SW480 (cell line): ENCODE results near the gene DDX1.
"Not testable (repeated sequence)": the region's sequence is repeated elsewhere in the genome, so short reads cannot be mapped to it uniquely, and the experiment has no call there.

Experiments used
- DNase-seq: peaks from one replicate; pipeline ENCODE4 v3.0.0-alpha.2; 2016; ENCODE audit warnings: low spot score

DDX1 gene

GRCh38 chr2:15616850-15617777 lies 25.4 kb downstream of the DDX1 start:
- DNase-seq, result no peak

- DNase-seq, result no peak
These were observed 26.2 kb downstream of the DDX1 start for GRCh38 chr2:15617778-15618448.

DNA sequence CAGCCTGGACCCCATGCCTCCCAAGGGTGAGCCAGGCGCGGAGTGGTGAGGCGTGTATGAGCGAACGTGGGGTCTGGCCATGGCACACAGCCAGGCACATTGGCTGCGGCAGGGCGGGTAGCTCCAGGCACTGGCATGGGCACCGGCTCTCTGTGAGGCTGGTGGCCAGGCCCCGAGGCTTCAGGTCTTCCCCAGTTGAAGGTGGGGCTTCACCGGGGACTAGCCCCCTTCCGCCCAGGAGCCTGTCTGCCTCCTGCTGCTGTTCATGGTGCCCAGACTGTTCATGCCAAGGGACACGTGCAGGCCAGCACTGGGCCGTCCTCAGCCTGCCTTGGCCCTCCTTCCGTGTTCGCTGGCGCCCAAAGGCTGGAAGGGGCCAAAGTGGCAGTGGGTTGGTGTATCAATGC lies 26.8 kb downstream of the DDX1 start:
- no peak for DNase-seq

DNA sequence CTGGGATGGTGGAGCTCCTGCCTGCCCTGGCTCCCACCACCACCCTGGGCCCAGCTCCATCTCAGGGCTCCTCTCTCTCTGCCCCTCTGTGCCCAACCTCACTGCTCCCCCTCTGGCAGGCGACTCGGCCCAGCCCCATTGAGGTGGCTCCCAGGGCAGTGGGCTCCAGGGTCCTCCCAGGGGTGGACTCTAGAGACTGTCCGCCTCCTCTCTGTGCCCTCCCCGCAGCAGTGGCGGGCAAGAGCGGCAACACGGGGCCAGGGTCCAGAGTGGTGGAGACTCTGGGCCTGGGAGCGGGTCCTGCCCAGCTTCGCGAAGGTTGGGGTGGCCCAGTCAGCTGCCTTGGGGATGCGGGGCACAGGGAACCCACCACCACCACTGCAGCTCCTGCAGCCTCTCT lies 27.4 kb downstream of the DDX1 start:
- no peak for DNase-seq

- DNase-seq, result no peak
These were observed 27.8 kb downstream of the DDX1 start for GRCh38 chr2:15619510-15619909.

GRCh38 chr2:15619938-15620337 lies 28.3 kb downstream of the DDX1 start:
- no peak for DNase-seq

DNA sequence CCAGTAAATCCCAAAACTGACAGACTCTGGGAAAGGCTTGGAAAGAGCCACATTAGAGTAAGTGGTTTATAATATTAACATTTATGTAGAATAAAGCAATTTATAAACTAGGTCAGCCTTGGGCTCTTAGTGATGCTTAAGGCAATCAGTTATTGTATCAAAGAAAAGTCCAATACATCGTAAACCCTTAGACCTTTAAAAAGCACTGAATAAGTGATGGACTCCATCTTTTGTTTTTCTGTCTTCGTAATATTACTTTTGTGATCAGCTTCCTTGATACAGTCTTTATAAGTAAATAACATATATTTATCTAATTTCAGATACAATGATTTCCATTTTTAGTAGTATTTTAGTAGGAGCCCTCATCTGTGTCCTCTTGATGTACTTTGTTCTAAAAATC lies 28.7 kb downstream of the DDX1 start:
- no peak for DNase-seq

DNA sequence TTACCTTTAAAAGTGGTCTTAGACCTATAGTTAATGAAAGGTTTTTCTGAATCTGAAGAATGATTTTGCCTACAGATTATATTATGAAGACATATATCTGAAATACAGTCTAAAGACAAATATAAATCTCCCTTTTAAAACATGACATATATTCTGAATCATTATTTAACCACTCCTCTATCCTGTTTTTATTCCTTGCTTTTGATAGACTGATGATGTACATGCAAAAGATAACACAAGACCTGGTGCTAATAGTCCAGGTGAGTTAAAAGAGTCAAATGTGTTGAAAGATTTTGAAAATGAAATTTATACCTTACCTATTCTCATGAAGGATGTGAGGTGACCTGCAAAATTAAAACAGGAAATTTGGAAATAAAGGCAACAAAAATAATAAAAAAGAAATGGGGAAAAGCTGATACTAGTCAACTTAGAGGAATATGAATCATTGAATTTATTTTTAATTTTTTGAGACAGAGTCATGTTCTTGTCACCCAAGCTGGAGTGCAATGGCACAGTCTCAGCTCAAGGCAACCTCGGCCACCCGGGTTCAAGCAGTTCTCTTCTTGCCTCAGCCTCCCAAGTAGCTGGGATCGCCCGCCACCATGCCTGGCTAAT lies 29.3 kb downstream of the DDX1 start:
- DNase-seq, result no peak

- DNase-seq, result not testable (repeated sequence)
These were observed 29.8 kb downstream of the DDX1 start for GRCh38 chr2:15621472-15621870.

DNA sequence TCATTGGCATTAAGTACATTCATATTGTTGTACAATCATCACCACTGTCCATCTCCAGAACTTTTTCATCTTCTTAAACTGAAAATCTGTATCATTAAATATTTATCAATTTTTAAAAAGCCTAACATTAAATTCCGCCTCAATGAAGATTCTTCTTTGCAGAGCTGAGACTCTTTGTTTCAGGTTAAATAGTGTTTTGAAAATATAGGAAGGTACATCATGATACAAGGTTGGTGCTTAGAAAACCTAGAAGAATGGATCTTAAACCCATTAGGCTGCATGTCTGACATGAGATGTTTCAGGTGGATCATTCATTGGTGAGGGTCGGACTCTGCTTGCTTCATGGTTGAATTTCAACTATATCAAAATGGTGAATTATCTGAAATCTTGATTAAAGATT lies 30.5 kb downstream of the DDX1 start:
- DNase-seq, result no peak

- no peak for DNase-seq
These were observed 31.2 kb downstream of the DDX1 start for GRCh38 chr2:15622614-15623480.

GRCh38 chr2:15623481-15623796 lies 31.8 kb downstream of the DDX1 start:
- no peak for DNase-seq

GRCh38 chr2:15623898-15624541 lies 32.4 kb downstream of the DDX1 start:
- DNase-seq, result no peak

DNA sequence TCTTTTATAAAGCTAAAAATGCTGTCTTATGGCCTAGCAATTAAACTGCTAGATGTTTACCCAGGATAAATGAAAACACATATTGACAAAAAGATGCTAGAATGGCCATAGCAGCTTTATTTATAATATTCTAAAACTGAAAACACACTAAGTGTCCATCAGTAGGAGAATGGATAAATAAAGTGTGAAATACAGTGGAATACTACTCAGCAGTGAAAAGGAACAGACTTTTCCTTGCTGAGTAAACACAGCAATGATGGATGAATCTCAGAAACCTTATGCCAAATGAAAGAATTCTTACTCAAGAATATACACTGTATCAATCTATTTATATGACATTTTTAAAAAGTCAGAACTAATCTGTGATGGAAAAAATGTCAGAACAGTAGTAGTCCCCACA lies 33.2 kb downstream of the DDX1 start:
- no peak for DNase-seq

DNA sequence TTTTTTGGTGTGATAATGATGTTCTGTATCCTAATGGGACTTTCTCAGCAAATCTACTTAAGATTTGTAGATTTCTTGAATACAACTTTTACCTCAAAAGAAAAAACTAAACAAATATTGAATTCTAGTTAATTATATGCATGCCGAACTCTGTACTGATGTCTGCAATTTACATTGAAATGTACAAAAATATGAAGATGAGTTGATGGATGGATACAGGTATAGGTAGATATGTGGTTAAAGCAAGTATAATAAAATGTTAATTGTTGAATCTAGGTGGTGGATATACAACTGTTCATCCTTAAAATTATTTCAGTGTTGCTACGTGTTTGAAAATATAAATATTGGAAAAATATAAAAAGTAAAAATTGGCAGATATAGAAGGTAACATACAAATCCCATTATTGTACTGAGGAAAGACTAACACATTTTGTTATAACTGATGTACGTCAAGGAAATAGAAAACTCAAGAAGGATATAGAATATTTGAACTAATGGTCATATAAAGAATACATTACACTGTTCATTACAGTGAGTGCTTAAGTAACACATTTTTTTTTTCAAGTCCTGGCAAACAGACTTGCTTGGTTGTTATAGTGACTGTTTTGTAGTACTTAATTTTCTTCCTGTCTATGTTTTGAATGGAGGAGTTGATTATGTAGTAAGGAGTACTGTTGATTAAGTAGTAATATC lies 33.8 kb downstream of the DDX1 start:
- DNase-seq, result no peak

DNA sequence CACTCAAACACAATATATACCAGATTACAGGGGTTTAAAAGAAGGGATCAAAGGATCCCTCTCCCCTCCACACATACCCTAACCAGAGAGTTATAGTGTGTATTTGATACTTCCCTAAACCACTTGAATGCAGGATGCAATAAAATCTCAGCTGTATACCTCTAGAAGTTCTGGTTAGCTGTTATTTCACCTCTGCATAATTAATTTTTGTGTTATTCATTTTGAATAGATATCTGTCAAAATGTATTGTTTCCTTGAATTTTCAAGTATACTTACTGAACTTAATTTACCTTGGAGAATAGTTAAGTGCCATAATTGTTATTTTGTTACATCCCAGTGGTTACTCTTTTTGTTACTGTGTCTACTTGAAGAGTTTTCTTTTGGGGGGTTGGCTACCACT lies 34.5 kb downstream of the DDX1 start:
- no peak for DNase-seq

DNA sequence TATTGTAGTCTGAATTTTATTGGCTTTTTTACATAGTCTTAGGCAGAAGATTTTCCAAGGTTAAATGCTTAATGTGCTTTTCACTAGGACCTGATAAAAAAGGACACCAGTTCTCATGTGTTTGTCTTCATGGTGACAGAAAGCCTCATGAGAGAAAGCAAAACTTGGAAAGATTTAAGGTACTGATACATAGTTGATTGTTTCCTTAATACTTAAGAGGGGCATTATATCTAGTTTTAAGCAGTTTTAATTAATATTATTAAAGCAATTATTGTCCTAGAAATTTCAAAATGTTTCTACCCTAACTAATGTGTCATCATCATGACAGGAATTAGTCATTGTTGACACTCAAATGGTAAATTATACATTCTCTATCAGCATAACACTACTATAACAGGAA lies 35.3 kb downstream of the DDX1 start:
- DNase-seq, result no peak

DNA sequence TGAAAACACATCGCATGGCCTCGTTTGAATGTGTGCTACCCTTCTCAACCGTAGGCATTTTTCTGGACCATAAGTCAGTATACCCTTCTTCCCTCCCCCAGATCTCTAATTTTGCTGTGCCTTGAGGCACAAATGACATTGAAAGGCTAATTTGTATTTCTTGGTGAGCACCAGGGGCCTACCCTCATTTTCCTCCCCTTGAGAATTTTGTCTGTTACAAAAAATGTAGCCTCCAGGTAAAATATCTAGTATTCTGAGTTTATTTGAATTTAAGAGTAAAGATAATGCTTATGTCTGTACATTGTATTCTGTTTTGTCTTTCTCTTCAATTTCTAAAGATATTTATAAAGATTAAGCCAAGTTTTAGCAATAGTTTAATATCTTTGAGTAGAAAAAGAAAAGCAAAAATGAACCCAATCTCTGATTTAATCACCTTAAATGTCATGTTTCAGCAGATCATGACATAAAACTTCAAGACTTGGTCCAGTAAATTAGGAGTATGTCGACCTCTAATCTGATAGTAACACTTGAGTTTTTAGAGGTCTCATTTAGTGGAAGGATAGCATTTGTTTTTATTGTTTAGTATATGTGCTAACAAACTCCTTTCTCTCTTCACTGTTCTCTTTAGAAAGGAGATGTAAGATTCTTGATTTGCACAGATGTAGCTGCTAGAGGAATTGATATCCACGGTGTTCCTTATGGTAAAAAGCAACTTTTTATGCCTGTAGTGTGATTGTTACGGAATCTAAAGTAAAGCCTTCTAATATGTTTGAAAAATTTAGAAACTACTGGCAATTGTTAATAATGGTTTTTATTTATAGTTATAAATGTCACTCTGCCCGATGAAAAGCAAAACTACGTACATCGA lies 36.4 kb downstream of the DDX1 start:
- no peak for DNase-seq

DNA sequence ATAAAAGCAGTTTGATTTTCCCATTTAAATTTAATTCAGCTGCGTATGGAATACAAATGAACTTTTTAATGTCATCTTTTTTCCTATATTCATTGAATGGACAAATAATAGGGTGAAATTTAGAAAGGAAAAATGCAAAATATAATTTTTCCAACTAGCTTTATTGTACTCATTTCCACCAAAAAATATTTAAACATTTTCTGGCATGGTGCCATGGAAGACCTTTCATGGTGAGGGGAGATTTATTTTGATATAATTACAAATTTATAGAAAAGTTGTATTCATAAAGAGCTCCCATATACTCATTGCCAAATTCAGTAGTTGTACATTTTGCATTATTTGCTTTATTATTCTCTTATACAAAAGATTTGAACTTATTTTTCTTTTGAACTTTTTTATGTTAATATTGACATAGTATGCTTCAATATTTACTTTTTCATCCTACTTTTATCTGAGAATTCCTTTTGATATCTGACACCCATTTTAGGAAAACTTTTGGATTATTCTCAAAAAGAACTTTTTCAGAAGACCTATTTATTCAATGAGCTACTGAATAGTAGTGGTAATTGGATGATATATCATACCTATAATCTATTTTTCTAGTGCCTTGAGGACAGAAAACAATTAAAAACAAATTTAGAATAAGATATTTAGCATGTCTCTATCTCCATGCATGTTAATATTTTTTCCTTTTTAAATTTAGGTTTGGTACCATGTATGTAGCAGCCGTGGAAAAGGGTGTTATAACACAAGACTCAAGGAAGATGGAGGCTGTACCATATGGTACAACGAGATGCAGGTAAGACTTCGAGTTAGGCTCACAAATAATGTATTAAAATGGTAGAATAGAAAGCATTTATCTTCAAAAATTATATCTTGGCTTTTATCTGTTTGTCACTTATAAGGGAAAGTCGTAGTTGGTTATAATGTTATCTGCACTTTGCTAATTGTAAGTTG lies 37.5 kb downstream of the DDX1 start:
- no peak for DNase-seq
